ENCODE data around the gene MXD4.

Gene MXD4

DNA sequence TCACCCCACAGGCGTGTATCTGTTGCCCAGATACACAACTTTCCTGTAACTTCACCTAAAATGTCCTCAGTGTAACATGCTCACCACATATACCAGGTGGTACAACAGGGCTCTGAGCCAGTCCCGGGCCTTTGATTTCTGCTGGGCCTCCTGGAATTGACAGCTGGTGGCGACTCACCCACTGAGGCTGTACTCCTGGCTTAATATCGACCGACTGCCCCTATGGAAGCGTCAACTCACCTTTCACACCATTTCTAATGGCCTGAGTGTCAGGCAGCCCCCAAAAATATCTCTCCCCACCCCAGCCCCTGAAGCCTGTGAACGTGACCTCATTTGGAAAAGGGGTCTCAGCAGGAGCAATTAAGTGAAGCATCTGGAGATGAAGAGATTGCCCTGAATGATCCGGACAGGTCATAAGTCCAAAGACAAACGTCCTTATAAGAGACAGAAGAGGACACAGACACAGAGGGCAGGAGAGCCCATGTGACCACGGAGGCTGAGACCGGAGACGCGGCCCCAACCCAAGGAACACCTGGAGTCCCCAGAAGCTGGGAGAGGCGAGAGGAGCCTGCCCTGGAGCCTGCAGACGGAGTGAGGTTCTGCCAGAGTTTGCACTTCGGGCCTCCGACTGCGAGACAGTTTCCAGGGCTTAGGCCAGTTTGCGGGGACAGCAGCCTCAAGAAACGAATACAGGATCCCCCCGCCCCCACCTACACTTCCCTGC, 12.6 kb upstream of the MXD4 start:
- no peak for DNase-seq

DNA sequence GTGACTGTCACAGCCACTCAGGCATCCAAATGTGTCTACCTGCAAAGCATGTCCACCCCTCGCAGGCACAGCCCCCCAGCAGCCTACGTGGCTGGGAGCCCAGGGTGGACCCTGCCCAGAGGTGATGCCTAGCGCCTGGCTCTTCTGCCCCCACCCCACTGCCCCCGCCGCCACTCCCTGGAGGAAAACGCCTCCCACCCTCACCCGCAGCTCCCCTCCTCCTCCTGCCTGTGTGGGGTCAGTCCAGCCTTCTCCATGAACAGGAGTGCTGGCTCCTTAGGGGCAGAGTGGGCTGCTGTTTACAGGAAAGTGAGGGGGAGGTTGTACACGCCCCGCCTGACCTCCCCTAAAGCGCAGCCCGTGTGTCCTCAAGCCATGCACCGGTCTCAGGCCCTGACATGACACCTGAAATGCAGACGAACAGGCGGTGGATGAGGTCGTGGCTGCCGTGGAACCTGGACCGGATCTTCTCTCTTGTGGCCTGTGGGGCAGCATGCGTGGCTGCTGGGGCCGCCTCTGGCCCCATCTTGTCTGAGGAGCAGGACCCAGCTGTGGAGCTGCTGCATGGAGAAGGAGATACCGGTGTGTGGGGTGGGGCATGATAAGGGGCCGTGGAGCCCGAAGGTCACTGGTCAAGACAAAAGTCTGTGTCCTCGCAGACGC, 11.9 kb upstream of the MXD4 start:
- no peak for DNase-seq

DNA sequence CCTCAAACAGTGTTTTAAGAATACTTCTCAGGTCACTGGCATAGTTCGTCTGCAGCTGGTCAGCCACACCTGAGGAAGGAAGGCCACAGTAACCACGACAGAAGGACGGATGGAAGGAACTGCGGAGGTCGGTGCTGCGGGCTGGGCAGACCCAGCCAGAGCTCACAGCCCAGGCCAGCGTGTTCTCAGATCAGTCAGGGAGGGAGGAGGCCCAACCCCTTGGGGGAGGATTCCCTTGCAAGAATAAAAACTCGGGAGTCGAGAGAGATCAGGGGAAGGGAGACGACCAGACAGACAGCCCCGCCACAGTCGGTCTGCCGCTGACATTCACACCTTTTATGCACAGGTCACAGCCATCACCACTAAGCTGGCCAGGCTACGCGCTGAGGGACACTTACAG, 11.3 kb upstream of the MXD4 start:
- no peak for DNase-seq

DNA sequence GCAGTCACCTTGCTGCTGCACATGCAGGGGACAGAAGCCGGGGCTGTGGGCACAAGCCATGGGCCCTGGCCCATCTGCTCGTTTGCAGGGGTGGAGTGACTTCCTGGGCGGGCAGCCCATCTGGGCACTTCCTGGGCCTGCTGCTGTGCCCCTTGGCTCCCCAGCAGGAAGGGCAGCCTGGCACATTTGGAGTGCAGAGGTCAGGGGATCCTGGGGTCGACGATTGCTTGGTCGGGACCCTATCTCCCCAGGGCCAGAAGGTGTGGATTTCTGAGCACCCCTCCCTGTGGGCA, 10.9 kb upstream of the MXD4 start:
- DNase-seq: no peak

DNA sequence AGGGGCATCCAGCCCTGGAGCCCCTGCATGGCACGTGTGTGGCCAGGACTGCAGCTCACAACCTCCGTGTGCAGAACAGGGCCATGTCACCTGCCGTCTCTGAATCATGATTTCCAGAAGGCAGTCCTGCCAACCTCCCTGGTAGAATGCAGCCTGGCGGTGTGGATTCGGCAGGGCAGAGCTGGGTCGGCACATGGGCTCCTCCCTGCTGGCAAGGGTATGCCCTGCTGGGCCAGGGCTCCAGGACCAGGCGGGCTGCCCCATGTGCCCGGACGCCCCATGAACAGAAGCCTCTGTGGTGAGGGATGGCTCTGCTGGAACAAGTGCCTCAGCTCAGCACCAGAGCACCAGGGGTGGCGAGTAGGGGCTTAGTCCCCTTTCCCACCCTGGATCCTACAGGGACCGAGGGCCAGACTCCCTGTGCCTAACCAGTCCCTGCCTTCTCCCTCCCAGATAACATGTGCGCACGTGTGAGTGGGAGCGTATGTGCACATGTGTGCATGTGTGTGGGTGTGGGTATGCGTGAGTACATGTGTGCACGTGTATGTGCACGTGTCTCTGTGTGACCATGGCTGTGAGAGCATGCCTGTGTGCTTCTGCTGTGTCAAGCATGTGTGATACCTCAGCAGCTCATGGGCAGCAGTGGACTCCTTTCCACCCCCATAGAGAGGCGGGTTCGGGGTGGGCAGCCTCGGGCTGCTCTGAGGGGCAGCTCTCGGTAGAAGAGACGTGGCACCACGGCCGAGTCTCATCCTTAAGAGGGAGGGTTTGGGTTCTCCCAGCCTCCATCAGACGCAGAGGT, 10.3 kb upstream of the MXD4 start:
- DNase-seq: no peak

DNA sequence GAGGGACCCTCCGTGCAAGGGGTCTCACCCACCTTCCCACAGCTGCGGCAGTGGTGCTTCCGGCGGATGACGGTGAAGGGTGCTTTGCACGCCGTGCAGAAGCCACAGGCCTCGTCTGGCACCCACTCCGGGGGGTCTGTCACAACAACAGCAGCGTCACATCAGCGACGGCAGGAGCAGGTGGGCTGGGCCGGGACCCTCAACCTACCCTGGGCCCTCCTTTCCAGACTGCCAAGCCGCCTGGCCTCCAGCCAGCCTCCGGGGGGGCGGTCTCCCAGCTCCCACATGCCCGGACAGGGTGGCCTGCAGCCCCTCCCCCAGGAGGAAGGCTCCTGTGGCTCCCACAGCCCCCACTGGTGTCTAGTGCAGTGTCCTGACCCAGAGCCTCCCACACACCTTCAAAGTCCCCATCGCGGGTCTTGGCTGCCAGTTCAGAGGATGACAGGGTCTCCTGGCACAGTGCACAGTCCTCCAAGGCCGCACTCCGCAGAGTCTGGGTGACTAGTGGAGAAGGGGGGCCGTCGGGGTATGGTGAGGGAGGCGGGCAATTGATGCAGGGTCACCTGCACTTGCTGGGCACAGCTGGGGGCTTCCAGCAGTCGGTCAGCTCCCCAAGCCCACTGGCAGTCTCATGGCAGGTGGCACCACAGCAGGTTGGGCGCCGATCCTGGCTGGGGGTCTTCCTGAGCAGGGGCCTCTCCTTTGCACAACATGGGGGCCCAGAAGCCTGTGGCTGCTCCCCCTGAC, 9.5 kb upstream of the MXD4 start:
- no peak for DNase-seq

DNA sequence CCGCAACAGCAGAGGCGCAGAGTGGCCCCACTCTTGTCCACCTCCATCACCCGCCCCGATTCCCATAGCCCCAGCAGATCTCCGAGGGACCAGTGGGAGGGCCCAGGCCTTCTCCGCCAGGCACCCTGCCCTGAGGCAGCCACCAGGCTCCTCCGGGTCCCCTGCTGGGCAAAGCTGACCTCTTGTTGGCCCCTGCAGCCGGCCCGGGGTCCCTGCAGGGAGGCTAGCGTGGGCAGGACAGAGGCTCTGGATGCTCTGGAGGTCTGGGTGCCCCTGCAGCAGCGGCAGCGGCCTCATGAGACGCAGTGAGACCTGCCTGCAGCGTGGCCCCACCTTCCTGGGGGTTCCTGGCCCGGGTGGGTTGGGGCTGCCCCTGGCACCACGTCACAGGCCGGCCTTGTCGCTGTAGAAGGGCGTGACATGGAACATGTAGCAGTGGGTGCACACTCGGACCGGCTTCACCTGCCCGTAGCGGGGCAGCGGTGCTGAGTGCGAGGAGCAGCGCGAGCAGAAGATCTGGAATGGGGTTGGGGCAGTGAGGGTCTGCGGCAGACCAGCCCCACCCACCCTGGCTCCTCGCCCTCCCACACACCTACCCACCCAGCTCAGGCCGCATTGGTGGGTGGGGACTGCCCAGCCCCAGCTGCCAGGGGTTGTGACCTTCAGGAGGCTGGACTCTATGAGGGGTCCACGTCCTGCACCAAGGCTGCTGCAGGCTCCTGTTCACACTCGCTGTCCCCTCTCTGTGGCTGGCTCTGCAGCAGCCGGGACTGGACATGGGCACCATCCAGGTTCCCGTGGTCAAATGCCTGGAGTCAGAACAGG, 8.6 kb upstream of the MXD4 start:
- no peak for DNase-seq

DNA sequence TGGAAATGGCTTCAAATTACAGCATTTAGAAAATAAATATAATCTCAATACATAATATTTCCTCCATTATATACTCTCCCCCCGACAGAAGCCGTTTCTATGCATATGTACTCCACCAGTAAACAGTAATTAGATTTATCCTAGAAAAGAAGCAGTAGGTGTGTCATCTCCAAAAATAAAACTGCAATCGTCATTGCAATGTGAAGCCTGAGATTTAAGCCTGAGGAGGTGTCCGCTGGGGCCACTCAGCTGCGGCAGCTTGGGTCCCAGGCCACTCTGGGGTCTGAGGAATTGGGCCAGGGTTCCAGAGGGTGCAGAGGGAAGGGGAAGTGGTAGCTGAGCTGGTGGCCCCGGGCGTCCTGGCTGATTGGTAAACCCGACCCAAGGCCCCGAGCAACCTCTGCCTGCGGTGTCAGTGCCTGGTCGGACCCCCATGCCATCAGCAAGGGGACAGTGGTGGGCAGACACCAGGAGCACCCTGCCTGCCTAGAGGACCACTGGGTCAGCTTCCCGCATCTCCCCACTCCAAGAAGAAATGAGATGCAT, 7.8 kb upstream of the MXD4 start:
- DNase-seq: no peak

DNA sequence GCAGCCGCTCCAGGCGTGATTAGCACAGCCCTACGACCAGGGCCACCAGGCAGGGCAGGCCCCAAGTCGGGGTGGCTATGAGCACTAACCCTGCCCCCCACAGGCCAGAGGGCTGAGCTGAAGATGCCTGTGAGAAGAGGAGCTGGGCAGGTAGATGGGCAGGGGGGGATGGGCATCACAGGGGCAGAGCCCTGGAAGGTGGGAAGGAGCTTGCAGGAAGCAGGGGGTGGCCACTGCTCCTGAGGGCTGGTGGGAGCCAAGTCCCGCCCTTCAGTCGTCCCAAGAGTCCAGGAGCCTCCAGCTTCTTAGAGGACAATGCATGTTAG, 7.3 kb upstream of the MXD4 start:
- DNase-seq: no peak

DNA sequence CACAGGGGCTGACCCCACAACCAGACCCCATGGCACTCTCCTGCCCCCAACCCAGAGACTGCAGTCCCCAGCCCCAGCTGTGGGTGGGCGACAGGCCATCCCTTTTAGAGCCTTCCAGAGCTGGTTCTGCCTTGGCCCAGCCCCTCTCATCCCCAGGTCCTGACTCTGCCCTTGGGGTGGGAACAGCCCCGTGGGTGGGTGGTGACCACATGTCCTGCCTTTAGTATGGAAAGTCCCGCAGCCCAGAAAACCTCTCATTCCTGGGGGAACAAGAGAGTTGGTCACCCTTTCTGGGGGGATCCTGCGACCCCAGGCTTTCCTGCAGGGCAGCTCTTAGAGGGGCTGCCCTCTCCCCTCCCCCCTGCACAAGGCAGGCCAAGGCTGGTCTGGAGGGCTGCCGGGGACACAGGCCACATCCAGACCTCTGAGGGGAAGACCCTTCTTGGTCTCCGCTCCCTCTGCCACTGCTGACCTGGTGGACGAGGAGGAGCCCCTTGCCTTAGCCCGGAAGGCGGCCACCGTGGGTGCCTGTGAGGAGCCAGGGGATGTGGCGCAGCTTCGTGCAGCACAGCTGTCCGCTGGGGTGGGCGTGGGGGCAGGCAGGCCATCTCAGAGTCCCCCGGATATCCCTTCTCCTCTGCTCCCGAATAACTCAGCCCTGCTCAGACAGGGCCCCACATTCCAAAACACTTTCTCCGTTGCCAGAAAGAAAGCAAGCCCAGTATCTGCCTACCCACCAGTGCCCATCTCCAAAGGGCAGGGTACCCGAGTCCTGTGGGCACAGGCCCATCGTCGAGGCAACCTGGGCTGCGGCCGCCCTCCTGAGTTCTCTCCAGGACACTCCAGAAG, 6.7 kb upstream of the MXD4 start:
- no peak for DNase-seq

DNA sequence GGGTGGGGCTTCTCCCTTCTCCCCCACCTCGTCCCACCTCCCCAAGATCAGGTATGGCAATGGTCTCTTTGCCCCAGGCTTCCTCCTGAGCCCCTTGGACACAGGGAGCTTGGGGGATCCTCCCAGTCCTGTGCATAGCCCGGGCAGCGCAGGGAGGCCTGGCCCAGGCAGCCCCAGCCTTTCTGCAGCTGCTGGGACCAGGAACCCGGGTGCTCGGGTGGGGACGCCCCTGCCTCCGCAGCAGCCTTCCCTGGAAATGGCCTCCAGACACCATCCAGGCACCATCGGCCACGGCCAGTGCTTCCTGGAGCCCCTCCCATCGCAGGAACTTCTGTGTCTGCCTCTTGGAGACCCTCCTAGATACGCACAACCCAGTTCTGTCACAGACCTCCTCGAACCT, 5.9 kb upstream of the MXD4 start:
- DNase-seq: no peak

DNA sequence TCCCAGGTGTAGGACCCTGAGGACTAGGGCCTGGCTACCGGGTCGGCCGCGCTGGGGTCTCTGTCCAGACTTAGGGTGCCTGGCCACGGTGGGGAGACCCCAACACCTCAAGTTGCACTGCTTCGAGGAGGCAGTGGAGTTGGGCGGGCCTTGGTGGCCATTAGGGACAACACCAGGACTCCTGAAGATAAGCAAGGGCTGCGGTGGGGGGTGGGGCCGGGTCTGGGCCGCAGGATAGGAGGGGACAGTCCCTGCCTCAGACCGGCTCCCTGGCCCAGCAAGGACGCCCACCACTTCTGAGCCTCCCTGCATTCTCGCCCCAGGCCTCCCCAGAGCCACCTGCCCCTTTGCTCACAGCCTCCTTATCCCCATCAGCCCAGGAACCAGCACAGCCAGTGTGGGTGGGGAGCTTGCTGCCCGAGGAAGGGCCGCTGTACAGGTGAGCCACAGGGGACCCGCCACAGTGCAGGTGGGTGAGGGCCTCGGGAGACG, 5.5 kb upstream of the MXD4 start:
- DNase-seq: no peak

DNA sequence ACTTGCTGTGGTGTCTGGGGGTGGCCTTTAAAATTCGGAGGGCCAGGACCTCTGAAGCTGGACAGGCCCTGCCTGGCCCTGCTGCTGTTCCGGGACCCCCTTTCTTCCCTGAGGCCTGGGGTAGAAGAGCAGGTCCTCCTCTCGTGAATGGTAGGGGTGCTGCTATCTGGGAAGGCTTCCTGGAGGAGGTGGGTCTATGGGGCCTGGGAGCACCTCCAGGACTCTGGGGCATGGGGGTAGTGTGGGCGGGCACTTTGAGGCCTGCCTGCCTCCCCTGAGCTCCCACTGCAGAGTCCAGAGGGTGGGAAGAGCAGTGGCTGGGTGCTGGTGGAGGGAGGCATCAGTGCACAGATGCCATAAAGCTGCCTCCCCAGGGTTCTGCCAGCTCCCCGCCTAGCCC, 4.9 kb upstream of the MXD4 start:
- no peak for DNase-seq

DNA sequence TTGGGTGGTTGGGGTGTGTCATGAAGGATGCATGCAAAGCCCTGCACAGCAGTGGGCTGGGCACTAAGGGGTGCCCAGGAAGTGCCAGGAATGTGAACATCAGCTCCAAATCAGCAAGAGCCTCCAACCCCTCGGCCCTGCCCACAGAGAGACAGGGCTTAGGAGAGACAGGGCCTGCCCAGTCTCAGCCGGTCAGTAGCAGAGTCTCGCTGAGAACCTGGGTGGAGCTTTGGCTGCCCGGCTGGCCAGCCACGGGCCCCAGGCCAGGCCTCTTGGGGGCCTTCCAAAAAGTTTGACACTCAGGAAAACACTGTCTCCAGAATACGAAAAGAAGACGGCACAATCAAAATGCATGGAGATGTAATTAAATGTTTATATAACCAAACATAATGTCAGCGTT, 4.3 kb upstream of the MXD4 start:
- no peak for DNase-seq

DNA sequence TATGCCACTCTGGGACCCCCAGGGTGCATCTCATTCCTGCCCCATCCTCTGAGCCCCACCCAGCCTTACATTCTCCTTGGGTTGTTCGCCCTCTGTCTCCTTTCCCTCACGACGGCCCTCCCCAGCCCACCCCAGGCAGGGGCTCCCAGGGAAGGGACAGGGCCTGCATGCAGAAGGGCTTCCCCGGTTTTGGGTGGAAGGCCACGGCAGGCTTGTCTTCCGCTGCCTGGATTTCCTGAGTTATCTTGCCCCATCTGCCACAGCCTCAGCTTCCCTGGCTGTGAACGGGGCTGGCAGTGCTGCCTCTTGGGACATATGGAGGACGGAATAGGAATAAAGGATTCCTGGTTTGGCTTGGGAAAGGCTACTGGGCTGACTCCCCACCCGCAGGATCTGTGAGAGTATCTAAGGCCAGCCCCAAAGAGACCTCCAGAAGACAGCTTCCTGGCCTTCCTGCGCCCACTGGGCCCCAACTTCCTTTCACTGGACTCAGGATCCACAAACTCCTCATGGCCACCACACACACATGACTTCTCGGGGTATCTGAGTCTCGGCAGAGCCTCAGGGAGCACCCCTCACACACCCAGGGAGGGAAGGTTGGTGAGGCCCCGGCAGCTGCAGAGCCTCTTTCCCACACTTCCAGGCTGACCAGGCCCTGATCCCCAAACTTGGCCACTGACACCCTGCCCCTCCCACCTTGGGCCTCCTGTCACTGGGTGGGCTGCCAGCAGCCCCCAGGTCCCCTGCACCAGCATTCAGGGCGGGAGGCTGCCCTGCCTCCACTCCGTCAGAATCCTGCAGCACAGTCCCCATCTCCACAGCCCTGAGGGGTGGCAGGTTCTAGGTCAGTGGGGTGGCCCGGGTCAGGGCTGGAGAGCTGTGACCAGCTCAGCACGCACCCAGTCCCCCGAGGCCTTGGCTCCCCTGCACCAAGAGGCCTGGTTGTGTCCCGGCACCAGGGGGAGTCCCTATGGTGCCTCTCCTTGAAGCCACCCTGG, 3.5 kb upstream of the MXD4 start:
- DNase-seq: no peak

DNA sequence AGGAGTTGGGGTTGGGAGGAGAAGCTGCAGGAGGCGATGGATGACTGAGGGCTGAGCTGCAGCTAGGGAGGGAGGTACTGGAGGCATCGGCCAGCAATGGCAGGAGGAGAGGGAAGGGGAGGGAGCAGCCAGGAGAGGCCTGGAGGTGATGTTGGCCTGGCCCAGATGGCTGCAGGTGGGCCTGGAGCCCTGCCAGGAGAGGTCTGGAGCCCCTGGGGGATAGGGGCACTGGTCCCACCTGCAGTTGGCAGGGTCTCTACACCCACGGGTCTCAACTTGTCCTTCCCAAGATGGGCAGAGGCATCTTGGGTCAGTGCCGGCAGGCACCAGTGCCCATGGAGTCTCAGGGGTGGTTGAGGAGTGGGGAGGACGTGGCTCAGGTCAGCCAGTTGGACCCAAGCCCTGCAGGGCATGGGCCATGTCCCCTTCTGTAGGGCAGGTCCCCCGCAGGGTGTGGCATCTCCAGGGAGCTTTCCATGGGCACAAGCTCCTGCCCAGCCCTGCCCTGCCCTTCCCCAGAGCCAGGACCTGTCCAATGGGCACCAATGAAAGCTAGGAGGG, 2.7 kb upstream of the MXD4 start:
- DNase-seq: no peak

DNA sequence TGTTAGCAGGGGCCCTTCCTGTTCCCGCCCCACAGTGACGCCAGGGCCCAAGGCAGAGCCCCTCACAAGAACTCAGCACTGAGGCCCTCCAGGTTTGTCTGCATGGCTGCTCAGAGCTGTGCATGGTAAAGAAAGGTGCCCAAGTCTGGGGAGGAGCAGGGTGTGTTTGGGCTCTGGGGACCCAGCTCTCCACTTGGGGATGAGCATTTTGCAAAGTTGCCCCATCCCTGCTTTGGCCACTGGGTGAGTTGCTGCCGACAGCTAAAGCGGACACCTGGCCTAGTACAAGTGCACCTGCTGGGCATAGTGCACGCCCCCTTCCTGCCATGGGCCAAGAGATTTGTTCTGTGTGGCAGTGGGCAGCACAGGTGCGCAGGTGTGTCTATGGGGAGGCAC, 2.0 kb upstream of the MXD4 start:
- no peak for DNase-seq

DNA sequence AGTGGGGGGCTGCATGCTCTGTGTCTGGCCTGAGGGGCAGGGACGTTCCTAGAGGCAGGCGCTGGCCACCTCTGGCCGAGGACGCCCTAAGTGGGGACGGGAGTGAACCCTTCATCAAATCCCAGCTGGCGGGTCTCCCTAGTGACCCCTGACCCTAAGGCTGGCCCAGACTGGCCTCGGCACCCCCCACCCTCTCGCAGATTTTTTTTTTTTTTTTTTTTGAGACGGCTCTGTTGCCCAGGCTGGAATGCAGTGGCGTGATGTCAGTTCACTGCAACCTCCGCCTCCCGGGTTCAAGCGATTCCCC, 988 bp upstream of the MXD4 start:
- no peak for DNase-seq

DNA sequence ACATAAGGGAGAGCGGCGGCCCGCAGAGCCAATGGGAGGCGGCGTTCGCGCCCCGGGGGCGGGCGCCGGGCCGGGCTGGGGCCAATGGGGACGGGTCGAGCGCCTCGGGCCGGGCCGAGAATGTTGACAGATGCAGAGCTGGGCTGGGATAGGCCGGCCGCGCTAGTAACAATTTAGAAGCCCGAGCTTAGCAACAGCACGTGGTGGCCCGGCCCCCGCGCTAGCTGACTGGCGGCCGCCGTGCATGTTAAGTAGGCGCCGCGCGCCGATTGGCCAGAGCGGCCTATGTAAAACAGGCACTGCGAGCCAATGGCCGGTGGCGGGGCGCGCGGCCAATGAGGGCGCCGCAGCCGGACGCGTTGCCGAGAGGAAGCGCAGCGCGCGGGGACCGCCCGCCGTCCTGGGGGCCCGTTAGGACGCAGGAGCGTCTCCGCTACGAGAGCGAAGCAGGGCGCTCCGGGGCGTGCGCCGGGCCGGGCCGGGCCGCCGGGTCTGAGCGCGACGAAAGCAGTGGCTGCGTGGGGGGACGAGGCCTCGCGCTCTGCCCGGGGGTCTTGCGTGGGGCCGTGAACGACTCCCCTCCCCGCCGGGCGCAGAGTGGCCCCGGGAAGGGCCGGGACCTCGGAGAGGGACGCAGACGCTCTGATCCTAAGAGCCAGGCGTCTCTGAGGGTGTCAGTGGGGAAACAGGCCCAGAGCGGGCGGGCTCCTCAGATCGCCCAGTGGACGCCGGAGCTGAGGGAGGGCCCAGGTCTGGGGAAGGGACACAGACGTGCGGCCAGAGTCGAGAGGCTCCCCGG, 435 bp upstream of the MXD4 start:
- DNase-seq: peak; percentile 100

All from islet precursor cell (in vitro differentiated cells).